ENCODE data around the gene NOL9. TPM values are rescaled to one million over a fixed set of nuclear protein-coding genes. Genes with fewer than 3 reads are reported as not detected.

The NOL9 gene
- total and polyA plus RNA-seq, 4 donors = 1.9 to 27.0 (median 16.2) TPM

GRCh38 chr1:6474815-6475282, 79.5 kb downstream of the NOL9 start:
- Histone ChIP-seq H3K36me3 (ENCODE audit: control insufficient read depth in 1 of 2, insufficient read depth in 2 of 2, low read length in 1 of 2) (no peaks in the 10 kb centered on the region), H3K27me3 (ENCODE audit: control insufficient read depth in 1 of 2, insufficient read depth in 2 of 2, low read length in 1 of 2) (no peaks in the 10 kb centered on the region), H3K9me3 (ENCODE audit: control insufficient read depth, low read length) (no peaks in the 10 kb centered on the region), H3K4me1 (ENCODE audit: control insufficient read depth in 1 of 2, insufficient read depth in 2 of 2, low read length in 2 of 2) (no peaks in the 10 kb centered on the region), H3K4me3 (ENCODE audit: low read length in 2 of 2) (no peak overlapping the region), H3K27ac (ENCODE audit: low read depth in 1 of 2, low read length in 2 of 2) (no peak overlapping the region)
- DNase-seq (no peak), ATAC-seq (ENCODE audit: low FRiP score) (no peak)
- intact Hi-C loops (cut with DNase I) = no loop called here
- 86 to 88% methylated on average over 12 to 13 of the region's 13 CpGs for WGBS, 2 donors

DNA sequence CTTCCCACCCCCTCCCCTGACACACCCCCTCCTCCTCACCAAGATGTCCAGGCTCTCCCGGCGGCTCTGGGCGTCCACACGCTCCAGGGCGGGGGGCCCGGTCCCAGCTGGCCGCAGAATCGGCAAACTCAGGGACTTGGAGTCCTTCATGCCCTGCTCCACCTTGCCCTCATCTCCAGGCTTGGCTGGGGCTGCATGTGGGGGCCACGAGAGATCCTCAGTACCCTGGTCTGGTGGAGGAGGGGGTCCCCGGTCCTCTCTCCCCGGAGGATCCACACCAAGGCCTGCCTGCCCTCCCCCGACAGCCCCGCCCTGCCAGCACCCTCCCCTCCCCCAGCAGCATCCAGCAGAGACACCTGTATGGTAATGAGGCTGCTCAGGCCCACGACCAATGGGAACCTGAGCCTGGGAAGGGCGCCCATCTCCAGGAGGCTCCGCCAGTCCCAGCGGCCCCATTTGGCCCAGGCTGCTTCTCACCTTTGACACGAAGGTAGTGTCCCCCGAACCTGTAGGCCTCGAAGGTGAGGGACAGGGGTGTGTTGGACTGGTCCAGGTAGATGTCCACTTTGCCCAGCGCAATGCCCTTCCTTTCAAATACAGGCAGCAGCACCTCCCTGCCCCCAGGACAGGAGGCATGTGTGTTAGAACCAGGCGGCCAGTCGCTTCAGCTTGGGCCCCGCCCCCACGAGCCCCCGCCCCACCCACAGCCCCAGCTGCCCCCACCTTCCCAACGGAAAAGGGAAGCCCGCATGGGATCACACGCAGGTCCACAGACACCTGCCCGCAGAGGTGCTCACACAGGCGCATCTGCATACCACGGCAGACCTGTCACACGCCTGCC, 80.1 kb downstream of the NOL9 start:
- Histone ChIP-seq H3K9me3 (ENCODE audit: control insufficient read depth, low read length) (no peaks in the 10 kb centered on the region), H3K4me3 (ENCODE audit: low read length in 2 of 2) (no peak overlapping the region), H3K27me3 (ENCODE audit: control insufficient read depth in 1 of 2, insufficient read depth in 2 of 2, low read length in 1 of 2) (no peaks in the 10 kb centered on the region), H3K36me3 (ENCODE audit: control insufficient read depth in 1 of 2, insufficient read depth in 2 of 2, low read length in 1 of 2) (no peaks in the 10 kb centered on the region), H3K27ac (ENCODE audit: low read depth in 1 of 2, low read length in 2 of 2) (no peak overlapping the region), H3K4me1 (ENCODE audit: control insufficient read depth in 1 of 2, insufficient read depth in 2 of 2, low read length in 2 of 2) (no peaks in the 10 kb centered on the region)
- intact Hi-C loops (cut with DNase I) = no loop called here
- 81 to 82% methylated on average over 33 of the region's 33 CpGs for WGBS, 2 donors
- DNase-seq (no peak), ATAC-seq (ENCODE audit: low FRiP score) (no peak)

- no peaks in the 10 kb centered on the region for H3K36me3 ChIP-seq (ENCODE audit: control insufficient read depth in 1 of 2, insufficient read depth in 2 of 2, low read length in 1 of 2)
- 94 to 96% methylated on average over 16 to 18 of the region's 18 CpGs for WGBS, 2 donors
These were observed 81.2 kb downstream of the NOL9 start for GRCh38 chr1:6473156-6473555.

DNA sequence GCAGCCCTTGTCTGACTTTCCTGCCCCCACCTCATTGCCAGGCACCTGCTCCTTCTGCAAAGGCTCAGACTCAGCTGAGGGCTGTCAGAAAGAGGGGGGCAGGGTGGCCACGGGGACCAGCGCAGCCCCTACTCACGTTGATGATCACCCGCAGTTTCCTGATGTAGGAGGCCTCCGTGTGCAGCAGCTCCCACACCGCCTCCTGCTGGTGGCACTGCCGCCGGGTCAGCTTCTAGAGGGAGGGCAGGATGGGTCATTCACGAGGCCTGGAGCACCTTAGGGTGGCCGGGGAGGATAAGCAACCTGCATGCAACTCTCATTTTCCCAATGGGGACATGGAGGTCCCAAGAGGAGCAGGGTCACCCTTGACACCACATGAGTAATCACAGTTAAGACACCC, 81.9 kb downstream of the NOL9 start:
- no peak overlapping the region for H3K4me3 ChIP-seq (ENCODE audit: low read length in 2 of 2)
- H3K27me3 ChIP-seq (ENCODE audit: control insufficient read depth in 1 of 2, insufficient read depth in 2 of 2, low read length in 1 of 2) = no peaks in the 10 kb centered on the region
- 88% methylated on average over 10 of the region's 10 CpGs for WGBS, 2 donors
- ATAC-seq (ENCODE audit: low FRiP score) = no peak
- intact Hi-C loops (cut with DNase I) = no loop called here
- H3K9me3 ChIP-seq (ENCODE audit: control insufficient read depth, low read length) = no peaks in the 10 kb centered on the region
- no peaks in the 10 kb centered on the region for H3K36me3 ChIP-seq (ENCODE audit: control insufficient read depth in 1 of 2, insufficient read depth in 2 of 2, low read length in 1 of 2)
- no peak for DNase-seq
- no peaks in the 10 kb centered on the region for H3K4me1 ChIP-seq (ENCODE audit: control insufficient read depth in 1 of 2, insufficient read depth in 2 of 2, low read length in 2 of 2)
- no peak overlapping the region for H3K27ac ChIP-seq (ENCODE audit: low read depth in 1 of 2, low read length in 2 of 2)

More at GRCh38 chr1:6473156-6473555, 81.2 kb downstream of the NOL9 start:
- Histone ChIP-seq H3K27ac (ENCODE audit: low read depth in 1 of 2, low read length in 2 of 2) (no peak overlapping the region), H3K27me3 (ENCODE audit: control insufficient read depth in 1 of 2, insufficient read depth in 2 of 2, low read length in 1 of 2) (no peaks in the 10 kb centered on the region), H3K9me3 (ENCODE audit: control insufficient read depth, low read length) (no peaks in the 10 kb centered on the region), H3K4me1 (ENCODE audit: control insufficient read depth in 1 of 2, insufficient read depth in 2 of 2, low read length in 2 of 2) (no peaks in the 10 kb centered on the region), H3K4me3 (ENCODE audit: low read length in 2 of 2) (no peak overlapping the region)
- ATAC-seq (ENCODE audit: low FRiP score) (no peak), DNase-seq (no peak)
- intact Hi-C loops (cut with DNase I) = no loop called here

GRCh38 chr1:6471970-6472368, 82.3 kb downstream of the NOL9 start:
- H3K27ac ChIP-seq (ENCODE audit: low read depth in 1 of 2, low read length in 2 of 2) = no peak overlapping the region
- H3K36me3 ChIP-seq (ENCODE audit: control insufficient read depth in 1 of 2, insufficient read depth in 2 of 2, low read length in 1 of 2) = no peaks in the 10 kb centered on the region
- WGBS, 2 donors = 87 to 93% methylated on average over 7 of the region's 7 CpGs
- intact Hi-C loops (cut with DNase I) = no loop called here
- H3K27me3 ChIP-seq (ENCODE audit: control insufficient read depth in 1 of 2, insufficient read depth in 2 of 2, low read length in 1 of 2) = no peaks in the 10 kb centered on the region
- H3K9me3 ChIP-seq (ENCODE audit: control insufficient read depth, low read length) = no peaks in the 10 kb centered on the region
- H3K4me3 ChIP-seq (ENCODE audit: low read length in 2 of 2) = no peak overlapping the region
- ATAC-seq (ENCODE audit: low FRiP score) = no peak
- H3K4me1 ChIP-seq (ENCODE audit: control insufficient read depth in 1 of 2, insufficient read depth in 2 of 2, low read length in 2 of 2) = no peaks in the 10 kb centered on the region
- DNase-seq = no peak

Other genes with a start within 250 kb of the NOL9 start
- gene ACOT7, start 160.7 kb downstream of the NOL9 start, total RNA-seq = 10 to 100 TPM; 12.5 to 20.9 TPM
- 10 to 100 TPM; 14.4 to 22.6 TPM for gene ACOT7, start 160.7 kb downstream of the NOL9 start, polyA plus RNA-seq
- gene HES2, start 134.6 kb downstream of the NOL9 start, total RNA-seq = under 1 TPM in 1 of 2 donors, not detected in 1; 0.49 TPM
- gene HES2, start 134.6 kb downstream of the NOL9 start, polyA plus RNA-seq = 1 to 10 TPM in 1 of 2 donors, not detected in 1; 1.4 TPM
- gene ESPN, start 129.7 kb downstream of the NOL9 start, total RNA-seq = under 1 TPM; 0.29 to 0.84 TPM
- 10 to 100 TPM in 1 of 2 donors, under 1 TPM in 1; 0.54 to 28.7 TPM for gene ESPN, start 129.7 kb downstream of the NOL9 start, polyA plus RNA-seq
- 10 to 100 TPM in 1 of 2 donors, 1 to 10 TPM in 1; 6.5 to 34.6 TPM for gene TNFRSF25, start 88.3 kb downstream of the NOL9 start, total RNA-seq
- 10 to 100 TPM in 1 of 2 donors, 1 to 10 TPM in 1; 9.6 to 22.9 TPM for gene TNFRSF25, start 88.3 kb downstream of the NOL9 start, polyA plus RNA-seq
- gene PLEKHG5, start 62.8 kb downstream of the NOL9 start, total RNA-seq = 10 to 100 TPM in 1 of 2 donors, 1 to 10 TPM in 1; 6.6 to 39.3 TPM
- 1 to 10 TPM; 2.6 to 8.0 TPM for gene PLEKHG5, start 62.8 kb downstream of the NOL9 start, polyA plus RNA-seq
- gene TAS1R1, start 794 bp upstream of the NOL9 start, total RNA-seq = not detected
- gene TAS1R1, start 794 bp upstream of the NOL9 start, polyA plus RNA-seq = 1 to 10 TPM in 1 of 2 donors, not detected in 1; 1.3 TPM
- 10 to 100 TPM; 20.6 to 29.9 TPM for gene ZBTB48, start 25.5 kb upstream of the NOL9 start, total RNA-seq
- gene ZBTB48, start 25.5 kb upstream of the NOL9 start, polyA plus RNA-seq = 100 to 1,000 TPM in 1 of 2 donors, 10 to 100 TPM in 1; 25.2 to 204 TPM
- 10 to 100 TPM; 37.5 to 38.3 TPM for gene KLHL21, start 48.4 kb upstream of the NOL9 start, total RNA-seq
- 10 to 100 TPM; 10.8 to 38.0 TPM for gene KLHL21, start 48.4 kb upstream of the NOL9 start, polyA plus RNA-seq
- 10 to 100 TPM; 19.0 to 19.3 TPM for gene PHF13, start 59.2 kb upstream of the NOL9 start, total RNA-seq
- gene PHF13, start 59.2 kb upstream of the NOL9 start, polyA plus RNA-seq = 10 to 100 TPM in 1 of 2 donors, 1 to 10 TPM in 1; 3.6 to 10.8 TPM
- 10 to 100 TPM; 11.0 to 21.2 TPM for gene THAP3, start 70.4 kb upstream of the NOL9 start, total RNA-seq
- 10 to 100 TPM; 20.8 to 44.1 TPM for gene THAP3, start 70.4 kb upstream of the NOL9 start, polyA plus RNA-seq
- gene DNAJC11, start 147.3 kb upstream of the NOL9 start, total RNA-seq = 10 to 100 TPM; 30.0 to 31.5 TPM
- gene DNAJC11, start 147.3 kb upstream of the NOL9 start, polyA plus RNA-seq = 10 to 100 TPM; 15.5 to 24.3 TPM
- gene CAMTA1, start 230.9 kb upstream of the NOL9 start, total RNA-seq = 100 to 1,000 TPM in 1 of 2 donors, 10 to 100 TPM in 1; 78.7 to 105 TPM
- gene CAMTA1, start 230.9 kb upstream of the NOL9 start, polyA plus RNA-seq = 100 to 1,000 TPM; 241 to 438 TPM

Measured in aorta (tissue), 5 donors.